ENCODE results near the gene ADARB1.

The ADARB1 gene

DNA sequence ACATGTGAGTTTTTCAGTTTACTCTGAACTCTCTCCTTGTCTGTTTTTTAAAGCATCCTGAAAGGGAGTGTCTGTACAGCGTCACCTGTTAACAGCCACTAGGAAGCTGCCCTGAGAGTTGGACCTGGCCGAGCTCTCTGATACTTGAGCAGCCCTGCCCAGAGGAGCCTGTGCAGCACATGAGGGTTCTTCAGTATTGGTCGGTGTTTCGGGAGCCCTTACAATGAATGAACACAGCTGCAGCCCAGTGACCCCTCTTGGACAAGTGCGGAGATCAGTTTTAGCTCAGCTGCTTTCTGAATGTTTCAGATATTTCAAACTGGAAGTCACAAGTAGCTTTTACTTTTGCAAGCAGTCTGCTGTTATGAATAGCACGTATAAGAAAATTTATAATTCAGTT, 39.2 kb downstream of the ADARB1 start:
- DNase-seq: no peak

GRCh38 chr21:45114072-45114471, 39.7 kb downstream of the ADARB1 start:
- no peak for DNase-seq

DNA sequence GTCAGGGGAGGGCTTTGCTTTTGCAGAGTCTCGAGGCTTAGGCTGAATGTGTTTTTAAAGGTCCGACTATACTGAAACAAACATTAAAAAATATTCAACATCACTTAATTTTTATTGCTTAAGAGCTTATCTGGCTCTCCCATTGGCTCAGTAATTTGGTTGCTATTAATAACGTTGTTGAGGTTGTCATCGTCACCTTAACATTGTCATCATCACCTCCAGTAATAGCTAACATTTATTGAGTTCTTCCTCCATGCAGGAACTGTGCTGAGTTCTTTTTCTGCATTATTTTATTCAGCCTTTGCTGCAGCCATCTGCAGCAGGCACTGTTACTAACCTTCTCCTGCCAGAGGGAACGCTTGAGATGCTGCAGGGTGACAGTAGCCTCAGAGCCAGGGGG, 40.1 kb downstream of the ADARB1 start:
- DNase-seq: no peak

DNA sequence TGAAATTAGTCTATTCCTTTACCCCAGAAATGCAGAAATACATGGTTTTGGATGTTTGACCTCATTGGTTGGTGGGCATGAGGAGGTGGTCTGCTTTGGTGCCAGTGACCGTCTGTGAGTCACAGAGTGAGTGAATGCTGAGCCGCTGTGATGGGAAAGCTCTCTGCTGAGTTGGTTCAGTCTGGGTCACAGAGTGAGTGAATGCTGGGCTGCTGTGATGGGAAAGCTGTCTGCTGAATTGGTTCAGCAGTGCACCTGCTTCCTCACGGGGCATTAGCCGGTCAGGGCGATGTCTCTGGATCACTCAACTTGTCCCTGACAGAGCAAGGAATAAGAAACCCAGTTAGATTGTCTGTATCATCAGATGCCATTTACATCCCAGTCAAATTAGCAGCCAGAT, 40.8 kb downstream of the ADARB1 start:
- DNase-seq: no peak

DNA sequence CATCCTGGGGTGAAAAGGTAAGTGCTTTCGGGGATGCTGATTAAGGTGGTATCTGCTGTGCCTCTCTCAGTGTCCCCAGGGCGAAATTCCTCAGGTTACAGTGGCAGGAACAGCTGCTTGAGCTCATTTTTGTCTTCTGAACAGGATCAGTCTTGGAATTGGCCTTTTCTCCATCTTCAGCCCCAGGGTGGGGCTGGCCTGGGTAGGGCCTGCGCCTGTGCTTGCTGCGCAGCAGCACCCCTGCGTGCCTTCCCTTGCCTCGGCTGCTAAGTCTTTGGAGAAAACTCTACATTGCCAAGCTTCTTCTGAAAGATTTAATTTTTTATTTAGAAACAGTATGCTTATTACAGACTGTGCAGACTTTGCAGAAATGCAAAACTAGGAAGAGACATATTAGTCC, 41.7 kb downstream of the ADARB1 start:
- no peak for DNase-seq

DNA sequence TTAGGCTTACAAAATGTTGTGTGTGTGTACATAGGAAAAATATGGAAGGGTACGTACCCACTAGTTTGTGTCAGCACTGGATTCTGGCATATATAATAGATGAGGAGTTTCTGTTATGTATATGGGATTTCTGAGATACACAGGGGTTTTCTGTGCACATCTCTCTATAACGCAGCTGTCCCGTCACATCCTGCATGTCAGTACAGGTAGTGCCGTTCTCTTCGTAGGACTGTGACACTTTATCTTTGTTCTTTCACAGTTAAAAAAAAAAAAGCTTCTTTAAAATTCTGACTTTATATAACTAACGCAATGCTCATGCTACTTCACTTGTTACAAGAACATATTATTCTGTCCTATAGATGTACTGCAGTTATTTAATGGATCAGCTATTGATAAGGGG, 42.9 kb downstream of the ADARB1 start:
- no peak for DNase-seq

- DNase-seq: no peak
Measured at GRCh38 chr21:45118099-45118498, 43.7 kb downstream of the ADARB1 start.

GRCh38 chr21:45119812-45120211, 45.4 kb downstream of the ADARB1 start:
- no peak for DNase-seq

- no peak for DNase-seq
Measured at GRCh38 chr21:45120975-45121374, 46.6 kb downstream of the ADARB1 start.

GRCh38 chr21:45122030-45122429, 47.6 kb downstream of the ADARB1 start:
- DNase-seq: no peak

DNA sequence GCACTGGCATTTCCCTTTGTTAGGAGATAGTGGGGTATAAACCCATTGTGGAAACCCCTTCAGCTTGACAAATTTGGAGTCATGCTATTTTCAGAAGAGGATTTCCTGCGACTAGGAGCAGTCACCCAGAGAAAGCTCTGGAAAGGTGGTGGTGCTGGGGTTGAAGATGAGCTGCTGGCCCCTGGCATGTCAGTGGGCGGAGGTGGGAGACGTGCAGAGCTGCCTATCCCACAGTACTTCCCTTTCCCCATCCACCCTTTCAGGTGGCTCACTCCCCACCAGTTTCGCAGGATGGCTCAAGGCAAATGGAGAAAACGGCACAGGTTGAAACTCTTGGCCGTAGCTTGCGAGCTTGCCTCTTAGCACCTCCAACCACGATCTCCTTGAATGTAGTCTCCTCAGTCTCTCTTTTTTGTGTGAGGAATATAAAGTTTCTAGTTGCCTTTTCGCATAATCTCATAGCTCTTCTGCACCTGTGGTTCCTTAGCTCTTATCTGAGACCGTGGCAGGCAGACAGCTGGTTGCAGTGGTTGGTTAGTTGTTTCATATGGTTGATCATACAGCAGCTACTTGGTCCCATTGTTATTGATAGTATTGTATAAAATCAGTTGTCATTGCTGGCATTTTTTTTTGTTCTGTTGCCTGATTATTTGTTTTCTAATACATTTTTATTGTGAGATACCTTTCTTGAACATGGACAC, 48.2 kb downstream of the ADARB1 start:
- DNase-seq: no peak

- DNase-seq: no peak
Measured at GRCh38 chr21:45123440-45123839, 49.1 kb downstream of the ADARB1 start.

DNA sequence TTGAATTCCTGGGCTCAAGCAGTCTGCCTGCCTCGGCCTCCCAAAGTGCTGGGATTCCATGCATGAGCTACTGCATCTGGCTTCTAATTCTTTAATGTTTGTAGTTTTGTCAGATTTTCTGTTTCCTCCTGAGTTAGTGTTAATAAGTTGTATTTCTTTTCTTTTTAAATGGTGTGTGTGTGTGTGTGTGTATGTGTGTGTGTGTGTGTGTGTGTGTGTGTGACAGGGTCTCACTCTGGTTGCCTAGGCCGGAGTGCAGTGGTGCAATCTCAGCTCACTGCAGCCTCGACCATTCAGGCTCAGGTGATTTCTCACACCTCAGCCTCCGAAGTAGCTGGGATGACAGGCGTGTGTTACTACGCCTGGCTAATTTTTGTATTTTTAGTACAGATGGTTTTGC, 50.2 kb downstream of the ADARB1 start:
- DNase-seq: no peak

DNA sequence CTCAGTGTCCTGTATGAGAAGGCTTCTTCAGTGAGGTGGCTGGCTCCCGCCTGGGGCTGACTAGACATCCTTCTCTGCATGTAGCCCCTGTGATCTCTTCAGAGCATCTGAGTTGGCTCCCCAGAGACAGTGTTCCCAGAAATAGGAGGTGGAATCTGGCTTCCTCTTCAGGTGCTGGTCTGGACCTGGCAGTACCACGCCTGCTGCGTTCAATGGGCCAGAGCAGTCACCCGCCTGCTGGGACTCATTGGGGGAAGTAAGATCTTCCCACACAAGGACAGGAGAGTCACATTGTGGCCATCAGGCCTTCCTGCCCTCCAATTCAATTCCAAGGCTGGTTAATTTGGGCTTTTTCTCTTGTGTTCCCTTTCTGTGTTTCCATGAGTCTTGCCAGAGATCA, 51.0 kb downstream of the ADARB1 start:
- DNase-seq: no peak

- DNase-seq: no peak
Measured at GRCh38 chr21:45126204-45126626, 51.8 kb downstream of the ADARB1 start.

GRCh38 chr21:45126983-45127382, 52.6 kb downstream of the ADARB1 start:
- no peak for DNase-seq

- no peak for DNase-seq
Measured at GRCh38 chr21:45127937-45128336, 53.6 kb downstream of the ADARB1 start.

- peak in 32 of 56 donors; percentile 11 to 75 (median 44) for DNase-seq
Measured at GRCh38 chr21:45128613-45129188, 54.3 kb downstream of the ADARB1 start.

- no peak for DNase-seq
Measured at GRCh38 chr21:45129189-45129923, 55.0 kb downstream of the ADARB1 start.

- DNase-seq: peak in 1 of 56 donors; percentile 12
Measured at GRCh38 chr21:45130324-45130774, 56.0 kb downstream of the ADARB1 start.

DNA sequence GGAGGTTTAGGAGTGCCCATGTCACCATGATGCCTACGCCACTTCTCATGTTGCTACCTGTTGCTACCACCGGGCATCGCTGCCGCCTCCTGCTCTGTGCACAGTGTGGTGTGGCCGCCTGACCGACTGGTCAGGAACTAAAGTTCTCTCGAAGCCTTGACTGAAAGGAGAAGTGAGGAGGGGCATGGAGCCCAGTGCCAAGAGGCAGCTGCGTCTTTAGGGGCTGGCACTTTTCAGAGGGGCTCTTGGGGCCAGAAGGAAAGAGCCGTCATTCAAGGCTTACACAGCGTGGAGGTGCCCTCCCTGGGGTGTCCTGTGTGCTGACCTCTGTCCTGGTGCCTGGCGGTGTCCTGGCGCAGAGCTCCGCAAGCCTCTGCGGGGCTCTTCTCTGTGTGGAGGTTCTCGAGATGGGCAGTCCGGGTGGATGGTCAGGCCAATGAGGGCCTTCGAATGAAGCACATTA, 57.2 kb downstream of the ADARB1 start:
- no peak for DNase-seq

- DNase-seq: peak in 1 of 56 donors; percentile 16
Measured at GRCh38 chr21:45132841-45133573, 58.6 kb downstream of the ADARB1 start.

Measured in amygdala (tissue), 56 donors.